Measurements from ENCODE around the gene CNIH1. TPM values are rescaled to one million over a fixed set of nuclear protein-coding genes. Genes with fewer than 3 reads are reported as not detected.

Gene CNIH1
- total and polyA plus RNA-seq, 2 of the 13 experiments (the other 11 are each of a cell fraction or from before 2014, with no cell fraction given), result 166 to 421 TPM

- TF ChIP-seq ZNF800 (CRISPR knock-in tag; IDR thresholded peaks at IDR 0.05), result no peak
- TF ChIP-seq ZNF143 (CRISPR knock-in tag; IDR thresholded peaks at IDR 0.05), result peak; percentile 61
- TF ChIP-seq ZNF230 (CRISPR knock-in tag; IDR thresholded peaks at IDR 0.05), result 0 out of 2 replicates have a peak, but pooled peaks have one; percentile 31
- TF ChIP-seq IKZF4 (CRISPR knock-in tag; IDR thresholded peaks at IDR 0.05; ENCODE audit: borderline replicate concordance, low read depth, not compliant biosample characterization), result peak; percentile 70
- TF ChIP-seq ZNF576 (CRISPR knock-in tag; IDR thresholded peaks at IDR 0.05), result no peak
- TF ChIP-seq SNAPC2 (CRISPR knock-in tag; IDR thresholded peaks at IDR 0.05), result no peak
- TF ChIP-seq ZNF816 (CRISPR knock-in tag; IDR thresholded peaks at IDR 0.05; ENCODE audit: borderline replicate concordance), result peak; percentile 84; the same call in 1 of the 2 replicates
- no peak for TF ChIP-seq BATF2 (CRISPR knock-in tag; IDR thresholded peaks at IDR 0.05)
- no peak for TF ChIP-seq POGK (CRISPR knock-in tag; conservative IDR thresholded peaks at IDR 0.05)
- peak; percentile 61 for TF ChIP-seq MED8 (CRISPR knock-in tag; IDR thresholded peaks at IDR 0.05; ENCODE audit: insufficient replicate concordance)
- no peak for TF ChIP-seq KDM6A (CRISPR knock-in tag; IDR thresholded peaks at IDR 0.05; ENCODE audit: low read depth)
- peak; percentile 55; the same call in 1 of the 2 replicates for TF ChIP-seq ZNF253 (CRISPR knock-in tag; IDR thresholded peaks at IDR 0.05; ENCODE audit: borderline replicate concordance)
- peak; percentile 86; the same call in 1 of the 2 replicates for TF ChIP-seq ZNF235 (CRISPR knock-in tag; IDR thresholded peaks at IDR 0.05; ENCODE audit: borderline replicate concordance)
- TF ChIP-seq ELK4 (CRISPR knock-in tag; IDR thresholded peaks at IDR 0.05; ENCODE audit: borderline replicate concordance), result no peak
- TF ChIP-seq DR1 (CRISPR knock-in tag; IDR thresholded peaks at IDR 0.05), result peak; percentile 66; the same call in 1 of the 2 replicates
- 0 out of 2 replicates have a peak, but pooled peaks have one; percentile 49 for TF ChIP-seq FOXK1 (CRISPR knock-in tag; IDR thresholded peaks at IDR 0.05; ENCODE audit: borderline replicate concordance, low read depth)
- no peak for TF ChIP-seq CCAR2 (optimal IDR thresholded peaks at IDR 0.05; ENCODE audit: low read depth, low read length)
- TF ChIP-seq ARID5B (CRISPR knock-in tag; IDR thresholded peaks at IDR 0.05), result peak; percentile 39; the same call in 1 of the 2 replicates
Observed at GRCh38 chr14:54488646-54489317, 47.6 kb upstream of the CNIH1 start, which contains the start of gene GMFB (continued).

All from HepG2 (cell line).